ENCODE measurements around the gene HNRNPL.
"Not testable (repeated sequence)": the region's sequence is repeated elsewhere in the genome, so short reads cannot be mapped to it uniquely, and the experiment has no call there.

The HNRNPL gene

GRCh38 chr19:38869160-38869835, 19.5 kb upstream of the HNRNPL start:
- no peak for DNase-seq

GRCh38 chr19:38868551-38868950, 18.8 kb upstream of the HNRNPL start:
- no peak for DNase-seq

- DNase-seq: no peak
These were observed 17.5 kb upstream of the HNRNPL start for GRCh38 chr19:38867171-38867780.

- peak; percentile 91 for DNase-seq
These were observed 12.7 kb upstream of the HNRNPL start for GRCh38 chr19:38862321-38863059.

- no peak for DNase-seq
These were observed 11.6 kb upstream of the HNRNPL start for GRCh38 chr19:38861368-38861767.

DNA sequence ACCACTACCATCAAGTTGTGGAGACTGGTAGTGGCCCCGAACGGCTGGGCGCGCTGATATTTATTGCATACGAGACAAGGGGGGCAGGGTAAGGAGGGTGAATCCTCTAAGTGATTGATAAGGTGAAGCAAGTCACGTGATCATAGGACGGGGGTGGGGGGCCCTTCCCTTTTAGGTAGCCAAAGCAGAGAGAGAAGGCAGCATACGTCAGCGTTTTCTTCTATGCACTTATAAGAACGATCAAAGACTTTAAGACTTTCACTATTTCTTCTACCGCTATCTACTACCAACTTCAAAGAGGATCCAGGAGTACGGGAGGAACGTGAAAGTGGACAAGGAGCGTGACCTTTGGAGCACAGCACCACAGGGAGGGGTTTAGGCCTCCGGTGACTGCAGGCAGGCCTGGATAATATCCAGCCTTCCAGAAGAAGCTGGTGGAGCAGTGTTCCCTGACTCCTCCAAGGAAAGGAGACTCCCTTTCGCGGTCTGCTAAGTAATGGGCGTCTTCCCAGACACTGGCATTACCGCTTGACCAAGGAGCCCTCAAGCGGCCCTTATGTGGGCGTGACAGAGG, 9.9 kb upstream of the HNRNPL start:
- not testable (repeated sequence) for DNase-seq

DNA sequence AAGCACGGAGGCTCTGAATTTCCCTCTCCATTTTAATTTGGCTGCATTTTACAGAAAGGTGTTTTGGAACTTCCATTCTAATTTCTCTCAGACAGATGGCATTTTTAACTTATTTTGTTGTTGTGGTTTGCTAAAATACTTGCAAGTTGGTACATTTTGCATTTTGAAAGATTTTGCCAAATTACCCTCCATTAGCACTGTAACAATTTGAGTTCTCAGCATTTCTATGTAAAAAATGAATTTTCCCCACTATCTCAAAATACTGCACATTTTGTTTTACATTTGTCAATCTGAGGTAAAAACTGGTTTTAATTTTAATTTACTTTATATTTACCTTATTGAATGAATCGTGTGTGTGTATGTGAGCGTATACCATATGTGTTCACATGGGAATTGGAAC, 7.0 kb upstream of the HNRNPL start:
- DNase-seq: no peak

- DNase-seq: not testable (repeated sequence)
These were observed 6.0 kb upstream of the HNRNPL start for GRCh38 chr19:38855751-38856150.

- DNase-seq: not testable (repeated sequence)
These were observed 5.2 kb upstream of the HNRNPL start for GRCh38 chr19:38854961-38855360.

DNA sequence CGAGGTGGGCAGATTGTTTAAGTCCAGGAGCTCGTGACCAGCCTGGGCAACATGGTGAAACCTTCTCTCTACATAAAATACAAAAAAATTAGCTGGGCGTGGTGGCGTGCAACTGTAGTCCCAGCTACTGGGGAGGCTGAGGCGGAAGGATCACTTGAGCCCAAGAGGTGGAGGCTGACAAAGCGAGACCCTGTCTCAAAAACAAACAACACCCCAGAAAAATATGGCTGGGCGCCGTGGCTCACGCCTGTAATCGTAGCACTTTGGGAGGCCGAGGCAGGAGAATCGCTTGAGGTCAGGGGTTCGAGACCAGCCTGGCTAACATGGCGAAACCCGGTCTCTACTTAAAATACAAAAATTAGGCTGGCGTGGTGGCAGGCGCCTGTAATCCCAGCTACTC, 3.4 kb upstream of the HNRNPL start:
- DNase-seq: no peak

DNA sequence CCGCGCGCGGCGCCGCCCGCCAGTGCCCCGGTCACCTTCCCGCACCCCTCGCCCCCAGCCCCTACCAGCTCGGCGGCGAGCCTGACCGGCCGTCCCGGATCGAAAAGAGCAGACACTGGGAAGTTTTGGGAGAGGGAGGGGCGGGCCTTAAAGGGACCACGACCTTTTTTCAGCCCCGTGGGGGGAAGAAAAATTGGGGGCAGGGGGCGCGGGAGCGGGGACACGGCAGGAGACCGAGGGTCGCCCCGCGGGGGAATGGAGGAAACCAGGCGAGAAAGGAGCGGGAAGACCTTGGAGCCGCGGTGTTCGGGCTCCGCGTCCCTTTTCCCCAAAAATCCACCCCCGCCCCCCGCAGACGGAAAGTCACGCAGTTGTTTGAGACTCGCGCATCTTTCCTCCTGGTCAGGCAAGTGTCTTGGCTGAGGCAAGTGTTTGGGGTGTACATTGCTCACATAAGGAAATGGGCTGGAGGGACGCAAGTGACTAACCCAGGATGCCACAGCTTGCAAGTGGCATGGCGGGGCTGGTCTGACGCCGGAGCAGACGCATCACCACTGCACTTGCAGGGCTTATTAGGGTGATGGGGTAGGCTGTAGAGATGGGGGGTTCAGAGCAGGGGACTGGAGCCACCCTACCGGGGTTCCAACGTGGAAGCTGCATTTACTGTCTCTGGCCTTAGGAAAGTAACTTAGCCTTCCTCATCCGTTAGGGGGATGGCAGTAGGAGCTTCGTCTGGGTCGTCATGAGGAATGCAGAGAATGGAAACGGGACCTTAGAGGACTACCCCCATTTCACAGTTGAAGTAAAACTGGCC, 2.7 kb upstream of the HNRNPL start:
- DNase-seq: no peak

DNA sequence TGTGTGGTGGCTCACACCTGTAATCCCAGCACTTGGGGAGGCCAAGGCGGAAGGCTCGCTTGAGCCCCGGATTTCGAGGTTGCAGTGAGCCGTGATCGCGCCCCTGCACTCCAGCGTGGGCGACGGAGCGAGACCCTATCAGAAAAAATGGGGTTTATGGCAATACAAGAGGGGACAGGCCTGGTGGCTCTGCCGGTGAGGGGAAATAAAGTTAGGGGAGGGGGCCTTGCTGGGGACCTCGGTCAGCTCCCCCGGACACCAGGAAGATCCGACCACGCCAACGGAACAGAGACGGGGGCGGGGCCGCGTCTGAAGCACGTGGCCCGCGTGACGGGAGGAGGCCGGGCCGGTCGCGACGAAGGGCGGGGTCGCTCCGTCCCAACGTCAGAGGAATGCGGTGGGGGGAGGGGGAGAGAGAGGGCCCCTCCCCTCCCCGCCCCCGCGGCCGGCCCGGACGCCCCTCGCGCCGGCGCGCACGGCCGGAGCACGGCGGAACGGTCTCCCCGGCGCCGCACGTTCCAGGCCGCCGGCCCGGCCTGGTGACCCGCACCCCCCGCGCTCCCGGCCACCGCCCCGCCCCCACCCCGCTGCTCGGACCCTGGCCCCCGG, 1.9 kb upstream of the HNRNPL start:
- DNase-seq: peak; percentile 41

DNA sequence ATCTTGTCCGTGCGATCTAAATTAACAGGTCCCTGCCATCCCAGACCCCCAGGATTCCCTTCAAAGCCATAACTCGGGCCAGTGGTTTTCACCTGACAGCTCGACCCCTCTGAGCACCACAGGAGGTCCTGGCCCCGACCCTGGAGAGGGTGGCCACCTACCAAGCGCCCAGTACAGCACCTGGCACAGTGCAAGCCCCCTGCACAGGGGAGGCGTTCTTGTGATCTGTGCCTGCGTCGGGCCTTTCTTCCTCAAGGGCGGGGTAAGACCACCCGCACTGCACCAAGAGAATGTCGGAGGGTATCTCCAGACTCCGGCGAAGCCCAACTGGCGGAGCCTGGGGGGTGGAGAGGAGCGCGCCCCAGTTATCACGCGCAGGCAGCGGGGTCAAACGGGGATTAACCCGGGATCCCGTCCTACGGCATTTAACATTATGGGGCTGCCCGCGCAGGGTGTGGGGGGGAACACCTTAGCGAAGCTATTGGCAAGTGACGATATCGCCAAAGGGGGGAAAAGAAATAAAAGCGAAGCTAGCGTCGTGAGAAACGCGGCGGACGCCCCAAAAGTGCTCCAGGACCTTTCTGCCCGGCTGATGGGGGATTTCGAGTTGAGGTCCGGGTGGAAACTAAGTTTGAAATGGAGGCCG, 1.3 kb upstream of the HNRNPL start:
- no peak for DNase-seq

GRCh38 chr19:38850436-38850975, 720 bp upstream of the HNRNPL start:
- DNase-seq: no peak

DNA sequence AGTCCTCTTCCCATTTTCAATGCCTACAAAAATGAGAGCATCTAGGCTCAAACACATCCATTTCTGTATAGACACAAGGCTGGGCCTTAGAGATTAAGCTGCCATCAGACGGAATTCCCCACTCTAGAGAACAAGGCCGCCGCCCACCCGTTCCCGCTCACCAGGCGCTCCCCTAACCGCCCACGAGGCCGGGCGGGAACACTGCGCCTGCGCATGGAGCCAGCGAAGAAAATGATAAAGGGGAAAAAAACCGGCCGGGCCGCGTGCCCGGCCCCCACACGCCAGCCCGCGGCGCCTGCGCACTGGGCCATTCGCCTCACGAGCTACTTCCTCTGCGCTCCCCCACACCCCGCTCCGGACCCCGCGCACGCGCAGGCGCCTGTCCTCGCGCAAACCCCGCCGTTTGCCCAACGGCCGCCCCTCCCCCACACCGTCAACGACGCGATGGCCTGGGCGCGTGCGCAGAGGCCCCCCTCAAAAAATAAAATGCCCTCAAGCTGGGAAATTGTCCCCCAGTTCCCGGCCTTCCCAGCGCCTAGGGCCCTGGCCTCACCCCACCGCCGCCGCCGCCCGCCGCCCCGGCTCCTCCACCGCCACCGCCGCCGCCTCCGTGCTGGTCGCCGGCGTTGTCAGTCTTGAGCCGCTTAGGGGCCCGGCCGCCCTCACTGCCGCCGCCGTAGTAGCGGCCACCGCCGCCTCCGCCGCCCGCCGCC, 483 bp downstream of the HNRNPL start:
- peak; percentile 76 for DNase-seq

GRCh38 chr19:38848299-38849146, 1.3 kb downstream of the HNRNPL start:
- DNase-seq: no peak

DNA sequence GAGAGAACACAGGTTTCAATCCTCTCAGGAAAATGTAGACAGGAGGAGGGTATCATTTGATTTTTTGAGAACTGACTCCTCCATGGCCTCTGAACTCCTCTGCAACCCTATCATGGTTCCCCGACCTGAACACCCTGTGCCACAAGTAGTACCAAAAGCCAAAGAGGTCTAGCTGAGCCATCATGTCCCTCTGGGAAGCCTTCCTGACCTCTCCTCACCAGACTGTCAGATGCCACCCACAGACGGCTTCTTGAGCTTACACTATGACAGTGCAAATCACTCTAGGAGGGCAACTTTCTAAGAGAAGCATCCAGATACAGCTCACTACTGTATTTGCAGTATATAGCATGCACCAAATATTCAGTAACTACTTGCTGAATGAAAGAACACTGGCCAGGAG, 3.7 kb downstream of the HNRNPL start:
- no peak for DNase-seq

DNA sequence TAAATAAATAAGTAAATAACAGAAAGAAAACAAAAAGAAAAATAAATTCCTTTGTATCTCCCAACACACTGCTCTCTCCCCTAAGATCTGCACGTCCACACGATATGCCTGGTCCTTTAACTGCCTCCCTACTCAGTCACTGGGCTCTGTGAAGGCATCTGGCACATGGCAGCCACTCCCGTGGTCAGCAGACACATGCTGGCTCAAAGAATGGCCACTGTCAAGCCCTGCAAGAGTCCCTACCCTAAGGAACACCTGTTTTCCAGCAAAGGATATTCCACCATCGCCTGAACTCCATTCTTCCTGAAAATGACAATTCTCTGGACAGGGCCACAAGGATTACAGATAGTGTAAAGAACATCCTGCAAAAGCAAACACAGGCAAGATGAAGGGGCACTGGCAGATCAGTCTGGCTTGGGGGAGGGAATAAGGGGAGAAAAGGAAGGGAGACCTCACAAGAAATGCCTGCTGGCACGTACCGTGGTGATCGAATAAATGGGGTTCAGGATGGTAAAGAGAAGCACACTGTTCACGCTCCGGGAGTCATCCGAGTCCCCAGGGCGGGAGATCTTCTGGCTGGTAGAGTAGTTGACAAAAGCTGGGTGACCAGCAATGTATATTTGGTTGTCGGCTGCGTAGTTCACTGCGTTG, 4.3 kb downstream of the HNRNPL start:
- no peak for DNase-seq

DNA sequence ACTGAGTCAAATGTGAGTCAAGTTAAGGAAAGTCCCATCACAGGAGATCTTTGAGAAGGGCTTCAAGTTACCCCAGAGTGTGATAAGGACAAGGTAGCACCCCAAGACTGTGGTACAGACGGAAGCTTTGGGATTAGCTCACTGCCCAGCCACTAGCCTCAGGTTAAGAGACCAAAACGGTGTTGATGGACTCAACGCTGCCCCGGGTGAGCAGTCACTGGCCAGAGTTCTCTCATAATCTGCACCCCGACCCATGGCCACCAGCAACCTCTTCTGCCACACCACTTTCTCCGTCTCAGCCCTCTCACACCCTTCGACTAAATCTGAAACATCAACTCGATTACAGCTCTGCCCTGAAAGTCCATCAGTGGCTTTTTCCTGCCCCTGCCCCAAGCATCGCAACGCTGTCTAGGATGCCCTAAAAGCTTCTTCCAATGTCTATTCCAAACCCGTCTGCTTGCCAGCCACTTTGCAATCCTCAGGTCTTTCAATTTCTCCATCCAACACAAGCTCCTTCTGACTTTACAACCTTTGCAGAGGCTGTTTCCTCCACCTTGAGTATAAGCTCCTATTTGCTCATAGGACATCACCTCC, 5.6 kb downstream of the HNRNPL start:
- no peak for DNase-seq

All from NCI-H187 treated with DMSO at 0.1 percent for 48 hours (cell line).